ENCODE results near the gene JAG2.

DNA sequence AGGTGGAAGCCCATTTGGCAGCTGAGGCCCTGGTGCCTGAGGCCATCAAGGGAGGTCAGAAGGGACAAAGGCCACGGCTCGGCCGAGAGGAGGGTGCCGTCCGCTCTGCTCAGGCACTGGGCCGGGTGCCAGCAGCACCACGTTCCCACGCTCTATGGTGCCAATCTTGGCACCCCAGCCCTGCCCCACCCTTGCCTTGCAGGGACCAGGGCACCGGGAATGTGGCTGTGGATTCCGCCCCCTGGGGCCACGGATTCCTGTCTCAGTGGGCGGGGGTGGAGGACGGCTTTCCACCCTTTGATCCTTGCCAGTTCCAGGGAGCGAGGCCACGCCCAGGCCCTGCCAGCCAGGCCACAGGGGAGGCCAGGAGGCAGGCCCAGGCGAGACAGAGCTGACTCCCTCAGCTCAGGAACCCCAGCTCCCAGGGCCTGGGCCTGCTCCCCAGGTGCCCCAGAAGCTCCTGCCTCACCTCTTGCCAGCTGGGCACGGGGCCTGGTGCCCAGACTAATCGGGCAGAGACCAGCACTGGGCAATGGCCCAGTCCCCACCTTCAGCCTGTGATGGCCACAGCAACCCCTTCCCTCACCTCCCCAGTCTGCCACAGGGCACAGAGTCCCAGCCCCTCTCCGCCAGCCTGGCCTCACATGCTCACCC, 76.9 kb downstream of the JAG2 start:
- TF ChIP-seq REPIN1 (tag by site-specific recombination; IDR thresholded peaks at IDR 0.05; ENCODE audit: low read depth) (no peak), ZNF768 (tag by site-specific recombination; IDR thresholded peaks at IDR 0.05) (no peak), KLF9 (tag by site-specific recombination; IDR thresholded peaks at IDR 0.05; ENCODE audit: low read depth) (no peak), ZNF174 (tag by site-specific recombination; IDR thresholded peaks at IDR 0.05) (no peak), OSR2 (tag by site-specific recombination; IDR thresholded peaks at IDR 0.05) (no peak), ZNF747 (tag by site-specific recombination; IDR thresholded peaks at IDR 0.05) (no peak), ZBTB17 (tag by site-specific recombination; IDR thresholded peaks at IDR 0.05) (no peak), ZNF48 (tag by site-specific recombination; IDR thresholded peaks at IDR 0.05) (no peak), ZNF239 (tag by site-specific recombination; IDR thresholded peaks at IDR 0.05) (no peak), ZNF184 (tag by site-specific recombination; IDR thresholded peaks at IDR 0.05) (no peak)
- TF ChIP-seq, protein P1, sequence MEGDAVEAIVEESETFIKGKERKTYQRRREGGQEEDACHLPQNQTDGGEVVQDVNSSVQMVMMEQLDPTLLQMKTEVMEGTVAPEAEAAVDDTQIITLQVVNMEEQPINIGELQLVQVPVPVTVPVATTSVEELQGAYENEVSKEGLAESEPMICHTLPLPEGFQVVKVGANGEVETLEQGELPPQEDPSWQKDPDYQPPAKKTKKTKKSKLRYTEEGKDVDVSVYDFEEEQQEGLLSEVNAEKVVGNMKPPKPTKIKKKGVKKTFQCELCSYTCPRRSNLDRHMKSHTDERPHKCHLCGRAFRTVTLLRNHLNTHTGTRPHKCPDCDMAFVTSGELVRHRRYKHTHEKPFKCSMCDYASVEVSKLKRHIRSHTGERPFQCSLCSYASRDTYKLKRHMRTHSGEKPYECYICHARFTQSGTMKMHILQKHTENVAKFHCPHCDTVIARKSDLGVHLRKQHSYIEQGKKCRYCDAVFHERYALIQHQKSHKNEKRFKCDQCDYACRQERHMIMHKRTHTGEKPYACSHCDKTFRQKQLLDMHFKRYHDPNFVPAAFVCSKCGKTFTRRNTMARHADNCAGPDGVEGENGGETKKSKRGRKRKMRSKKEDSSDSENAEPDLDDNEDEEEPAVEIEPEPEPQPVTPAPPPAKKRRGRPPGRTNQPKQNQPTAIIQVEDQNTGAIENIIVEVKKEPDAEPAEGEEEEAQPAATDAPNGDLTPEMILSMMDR (tag by site-specific recombination; IDR thresholded peaks at IDR 0.05) = no peak
- TF ChIP-seq, protein P2, sequence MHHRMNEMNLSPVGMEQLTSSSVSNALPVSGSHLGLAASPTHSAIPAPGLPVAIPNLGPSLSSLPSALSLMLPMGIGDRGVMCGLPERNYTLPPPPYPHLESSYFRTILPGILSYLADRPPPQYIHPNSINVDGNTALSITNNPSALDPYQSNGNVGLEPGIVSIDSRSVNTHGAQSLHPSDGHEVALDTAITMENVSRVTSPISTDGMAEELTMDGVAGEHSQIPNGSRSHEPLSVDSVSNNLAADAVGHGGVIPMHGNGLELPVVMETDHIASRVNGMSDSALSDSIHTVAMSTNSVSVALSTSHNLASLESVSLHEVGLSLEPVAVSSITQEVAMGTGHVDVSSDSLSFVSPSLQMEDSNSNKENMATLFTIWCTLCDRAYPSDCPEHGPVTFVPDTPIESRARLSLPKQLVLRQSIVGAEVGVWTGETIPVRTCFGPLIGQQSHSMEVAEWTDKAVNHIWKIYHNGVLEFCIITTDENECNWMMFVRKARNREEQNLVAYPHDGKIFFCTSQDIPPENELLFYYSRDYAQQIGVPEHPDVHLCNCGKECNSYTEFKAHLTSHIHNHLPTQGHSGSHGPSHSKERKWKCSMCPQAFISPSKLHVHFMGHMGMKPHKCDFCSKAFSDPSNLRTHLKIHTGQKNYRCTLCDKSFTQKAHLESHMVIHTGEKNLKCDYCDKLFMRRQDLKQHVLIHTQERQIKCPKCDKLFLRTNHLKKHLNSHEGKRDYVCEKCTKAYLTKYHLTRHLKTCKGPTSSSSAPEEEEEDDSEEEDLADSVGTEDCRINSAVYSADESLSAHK (tag by site-specific recombination; IDR thresholded peaks at IDR 0.05) = no peak
- TF ChIP-seq, protein P3, sequence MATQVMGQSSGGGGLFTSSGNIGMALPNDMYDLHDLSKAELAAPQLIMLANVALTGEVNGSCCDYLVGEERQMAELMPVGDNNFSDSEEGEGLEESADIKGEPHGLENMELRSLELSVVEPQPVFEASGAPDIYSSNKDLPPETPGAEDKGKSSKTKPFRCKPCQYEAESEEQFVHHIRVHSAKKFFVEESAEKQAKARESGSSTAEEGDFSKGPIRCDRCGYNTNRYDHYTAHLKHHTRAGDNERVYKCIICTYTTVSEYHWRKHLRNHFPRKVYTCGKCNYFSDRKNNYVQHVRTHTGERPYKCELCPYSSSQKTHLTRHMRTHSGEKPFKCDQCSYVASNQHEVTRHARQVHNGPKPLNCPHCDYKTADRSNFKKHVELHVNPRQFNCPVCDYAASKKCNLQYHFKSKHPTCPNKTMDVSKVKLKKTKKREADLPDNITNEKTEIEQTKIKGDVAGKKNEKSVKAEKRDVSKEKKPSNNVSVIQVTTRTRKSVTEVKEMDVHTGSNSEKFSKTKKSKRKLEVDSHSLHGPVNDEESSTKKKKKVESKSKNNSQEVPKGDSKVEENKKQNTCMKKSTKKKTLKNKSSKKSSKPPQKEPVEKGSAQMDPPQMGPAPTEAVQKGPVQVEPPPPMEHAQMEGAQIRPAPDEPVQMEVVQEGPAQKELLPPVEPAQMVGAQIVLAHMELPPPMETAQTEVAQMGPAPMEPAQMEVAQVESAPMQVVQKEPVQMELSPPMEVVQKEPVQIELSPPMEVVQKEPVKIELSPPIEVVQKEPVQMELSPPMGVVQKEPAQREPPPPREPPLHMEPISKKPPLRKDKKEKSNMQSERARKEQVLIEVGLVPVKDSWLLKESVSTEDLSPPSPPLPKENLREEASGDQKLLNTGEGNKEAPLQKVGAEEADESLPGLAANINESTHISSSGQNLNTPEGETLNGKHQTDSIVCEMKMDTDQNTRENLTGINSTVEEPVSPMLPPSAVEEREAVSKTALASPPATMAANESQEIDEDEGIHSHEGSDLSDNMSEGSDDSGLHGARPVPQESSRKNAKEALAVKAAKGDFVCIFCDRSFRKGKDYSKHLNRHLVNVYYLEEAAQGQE (tag by site-specific recombination; IDR thresholded peaks at IDR 0.05) = no peak
- TF ChIP-seq, protein P4, sequence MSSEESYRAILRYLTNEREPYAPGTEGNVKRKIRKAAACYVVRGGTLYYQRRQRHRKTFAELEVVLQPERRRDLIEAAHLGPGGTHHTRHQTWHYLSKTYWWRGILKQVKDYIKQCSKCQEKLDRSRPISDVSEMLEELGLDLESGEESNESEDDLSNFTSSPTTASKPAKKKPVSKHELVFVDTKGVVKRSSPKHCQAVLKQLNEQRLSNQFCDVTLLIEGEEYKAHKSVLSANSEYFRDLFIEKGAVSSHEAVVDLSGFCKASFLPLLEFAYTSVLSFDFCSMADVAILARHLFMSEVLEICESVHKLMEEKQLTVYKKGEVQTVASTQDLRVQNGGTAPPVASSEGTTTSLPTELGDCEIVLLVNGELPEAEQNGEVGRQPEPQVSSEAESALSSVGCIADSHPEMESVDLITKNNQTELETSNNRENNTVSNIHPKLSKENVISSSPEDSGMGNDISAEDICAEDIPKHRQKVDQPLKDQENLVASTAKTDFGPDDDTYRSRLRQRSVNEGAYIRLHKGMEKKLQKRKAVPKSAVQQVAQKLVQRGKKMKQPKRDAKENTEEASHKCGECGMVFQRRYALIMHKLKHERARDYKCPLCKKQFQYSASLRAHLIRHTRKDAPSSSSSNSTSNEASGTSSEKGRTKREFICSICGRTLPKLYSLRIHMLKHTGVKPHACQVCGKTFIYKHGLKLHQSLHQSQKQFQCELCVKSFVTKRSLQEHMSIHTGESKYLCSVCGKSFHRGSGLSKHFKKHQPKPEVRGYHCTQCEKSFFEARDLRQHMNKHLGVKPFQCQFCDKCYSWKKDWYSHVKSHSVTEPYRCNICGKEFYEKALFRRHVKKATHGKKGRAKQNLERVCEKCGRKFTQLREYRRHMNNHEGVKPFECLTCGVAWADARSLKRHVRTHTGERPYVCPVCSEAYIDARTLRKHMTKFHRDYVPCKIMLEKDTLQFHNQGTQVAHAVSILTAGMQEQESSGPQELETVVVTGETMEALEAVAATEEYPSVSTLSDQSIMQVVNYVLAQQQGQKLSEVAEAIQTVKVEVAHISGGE (tag by site-specific recombination; conservative IDR thresholded peaks at IDR 0.05; ENCODE audit: low read depth) = no peak
